ENCODE data around the gene CORIN. TPM values are rescaled to one million over a fixed set of nuclear protein-coding genes. Genes with fewer than 3 reads are reported as not detected.

Gene CORIN
- total RNA-seq, 1 experiment from 2014 or later = 3.5 TPM

DNA sequence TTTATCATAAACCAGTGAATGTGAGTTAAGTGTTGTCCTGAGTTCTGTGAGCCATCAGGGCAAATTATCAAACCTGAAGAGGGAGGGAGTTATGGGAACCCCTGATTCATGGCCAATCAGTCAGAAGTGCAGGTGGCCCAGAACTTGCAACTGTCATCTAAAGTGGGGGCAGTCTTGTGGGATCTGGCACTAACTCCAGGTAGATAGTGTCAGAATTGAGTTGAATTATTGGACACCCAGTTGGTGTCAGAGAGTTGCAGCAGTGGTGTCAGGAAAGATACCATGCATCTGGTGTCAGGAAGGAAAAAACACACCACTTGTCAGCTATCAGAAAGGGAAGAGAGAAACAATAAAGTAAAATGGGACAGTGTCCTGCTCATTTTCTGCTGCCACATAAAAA, 8.4 kb downstream of the CORIN start (continued):
- TF ChIP-seq, protein P1, sequence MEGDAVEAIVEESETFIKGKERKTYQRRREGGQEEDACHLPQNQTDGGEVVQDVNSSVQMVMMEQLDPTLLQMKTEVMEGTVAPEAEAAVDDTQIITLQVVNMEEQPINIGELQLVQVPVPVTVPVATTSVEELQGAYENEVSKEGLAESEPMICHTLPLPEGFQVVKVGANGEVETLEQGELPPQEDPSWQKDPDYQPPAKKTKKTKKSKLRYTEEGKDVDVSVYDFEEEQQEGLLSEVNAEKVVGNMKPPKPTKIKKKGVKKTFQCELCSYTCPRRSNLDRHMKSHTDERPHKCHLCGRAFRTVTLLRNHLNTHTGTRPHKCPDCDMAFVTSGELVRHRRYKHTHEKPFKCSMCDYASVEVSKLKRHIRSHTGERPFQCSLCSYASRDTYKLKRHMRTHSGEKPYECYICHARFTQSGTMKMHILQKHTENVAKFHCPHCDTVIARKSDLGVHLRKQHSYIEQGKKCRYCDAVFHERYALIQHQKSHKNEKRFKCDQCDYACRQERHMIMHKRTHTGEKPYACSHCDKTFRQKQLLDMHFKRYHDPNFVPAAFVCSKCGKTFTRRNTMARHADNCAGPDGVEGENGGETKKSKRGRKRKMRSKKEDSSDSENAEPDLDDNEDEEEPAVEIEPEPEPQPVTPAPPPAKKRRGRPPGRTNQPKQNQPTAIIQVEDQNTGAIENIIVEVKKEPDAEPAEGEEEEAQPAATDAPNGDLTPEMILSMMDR (IDR thresholded peaks at IDR 0.05 in 2 of 3, conservative IDR thresholded peaks at IDR 0.05 in 1 of 3; ENCODE audit: borderline replicate concordance in 1 of 3, insufficient read depth in 1 of 3, low read depth in 2 of 3, low read length in 2 of 3) = no peak
- TF ChIP-seq SRF (IDR thresholded peaks at IDR 0.05; ENCODE audit: low read depth) = no peak

DNA sequence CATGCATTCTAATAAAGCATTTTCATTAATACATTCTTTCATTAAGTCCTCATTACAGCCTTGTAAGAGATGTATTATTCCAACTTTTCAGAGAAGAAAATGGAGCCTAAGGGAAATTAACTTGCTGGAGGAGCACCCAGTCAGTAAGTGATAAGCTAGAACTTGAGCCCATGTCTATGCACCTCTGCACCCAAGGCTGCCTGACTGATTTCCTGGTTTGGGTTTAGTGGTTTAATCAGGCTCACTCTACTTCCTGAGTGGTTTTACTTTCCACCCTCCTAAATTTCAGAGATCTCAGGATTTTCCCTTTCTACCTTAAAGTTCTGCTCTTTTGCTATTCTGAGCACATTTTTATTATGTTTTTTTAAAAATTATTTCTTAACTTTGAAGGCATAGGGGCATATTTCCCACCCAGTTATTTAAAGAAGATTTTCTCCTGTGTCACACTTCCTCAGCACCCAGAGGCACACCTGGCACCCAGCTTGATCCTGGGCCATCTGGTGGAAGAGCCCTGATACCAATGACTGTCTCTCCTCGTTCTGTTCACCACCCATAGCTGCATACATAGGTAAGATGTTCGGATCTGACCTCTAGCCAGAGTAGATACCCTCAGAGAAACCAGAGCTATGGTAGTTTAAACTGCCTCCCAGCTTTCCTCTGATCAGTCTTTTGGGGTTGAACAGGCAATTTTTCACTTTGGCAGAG, 10.4 kb downstream of the CORIN start:
- no peak overlapping the region for H3K4me2 ChIP-seq (ENCODE audit: low read length)
- no peaks in the 10 kb centered on the region for H3K36me3 ChIP-seq (ENCODE audit: control insufficient read depth in 1 of 2, insufficient read depth in 2 of 2, low read length in 2 of 2)
- no TSS peak for BruUV-seq (replicated peaks)
- no peaks in the 10 kb centered on the region for H3K79me2 ChIP-seq (ENCODE audit: insufficient read depth, low read length)
- ATAC-seq (no peak), DNase-seq (ENCODE audit: low read depth, low spot score) (no peak)
- H3K9ac ChIP-seq (ENCODE audit: low read length) = no peak overlapping the region
- no peaks in the 10 kb centered on the region for H4K20me1 ChIP-seq (ENCODE audit: insufficient read depth)
- RAD21 ChIA-PET (ENCODE audit: low non-redundant PET in 1 of 2, low total read pairs in 2 of 2, uncharacterized antibody in 2 of 2, unreplicated experiment in 2 of 2) = no interaction called here
- H2AFZ ChIP-seq (ENCODE audit: low read depth, low read length, poor library complexity, severe bottlenecking) = no peak overlapping the region
- H3K27ac ChIP-seq (ENCODE audit: low read depth, low read length) = no peak overlapping the region
- POLR2A ChIA-PET = no interaction called here
- intact Hi-C loops (cut with micrococcal nuclease) = no loop called here
- no peaks in the 10 kb centered on the region for H3K9me2 ChIP-seq (ENCODE audit: insufficient read depth)
- H3K4me1 ChIP-seq (ENCODE audit: control insufficient read depth in 1 of 2, insufficient read depth in 2 of 2, low read length in 2 of 2) = no peaks in the 10 kb centered on the region
- TF ChIP-seq ZFX (IDR thresholded peaks at IDR 0.05) = no peak
- TF ChIP-seq, protein P2, sequence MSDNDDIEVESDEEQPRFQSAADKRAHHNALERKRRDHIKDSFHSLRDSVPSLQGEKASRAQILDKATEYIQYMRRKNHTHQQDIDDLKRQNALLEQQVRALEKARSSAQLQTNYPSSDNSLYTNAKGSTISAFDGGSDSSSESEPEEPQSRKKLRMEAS (IDR thresholded peaks at IDR 0.05) = no peak
- no peak for TF ChIP-seq RAD21 (IDR thresholded peaks at IDR 0.05; ENCODE audit: low read depth)
- TF ChIP-seq CBX3 (IDR thresholded peaks at IDR 0.05; ENCODE audit: low read depth) = no peak
- no peak for TF ChIP-seq YY1 (IDR thresholded peaks at IDR 0.05; ENCODE audit: extremely low read depth, insufficient replicate concordance, low read depth, low read length)
- TF ChIP-seq SIN3A (IDR thresholded peaks at IDR 0.05; ENCODE audit: low read depth) = no peak
- no peak for TF ChIP-seq SRF (IDR thresholded peaks at IDR 0.05; ENCODE audit: low read depth)
- no peak for TF ChIP-seq EZH2 (IDR thresholded peaks at IDR 0.05)
- TF ChIP-seq ELF1 (IDR thresholded peaks at IDR 0.05; ENCODE audit: borderline replicate concordance, low read depth) = no peak
- TF ChIP-seq CEBPB (IDR thresholded peaks at IDR 0.05; ENCODE audit: low read depth) = no peak
- TF ChIP-seq, protein P3, sequence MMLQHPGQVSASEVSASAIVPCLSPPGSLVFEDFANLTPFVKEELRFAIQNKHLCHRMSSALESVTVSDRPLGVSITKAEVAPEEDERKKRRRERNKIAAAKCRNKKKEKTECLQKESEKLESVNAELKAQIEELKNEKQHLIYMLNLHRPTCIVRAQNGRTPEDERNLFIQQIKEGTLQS (IDR thresholded peaks at IDR 0.05) = no peak
- no peak for TF ChIP-seq FOSL1 (IDR thresholded peaks at IDR 0.05; ENCODE audit: low read depth)
- H3K27me3 ChIP-seq (ENCODE audit: insufficient read depth, low read length) = no peaks in the 10 kb centered on the region
- CTCF ChIA-PET = no interaction called here
- no peaks in the 10 kb centered on the region for H3K9me3 ChIP-seq (ENCODE audit: control insufficient read depth in 1 of 2, insufficient read depth in 1 of 2, low read depth in 1 of 2, low read length in 2 of 2)
- no peak overlapping the region for H3K4me3 ChIP-seq (replicated peaks in 1 of 2; ENCODE audit: low read depth in 1 of 2, low read length in 2 of 2)

All from HCT116 (cell line).